SHP77 (cell line): ENCODE measurements around the gene AP3M1.

Source experiments
- DNase-seq, 2 experiments: peaks; one replicate each; lab custom pipeline; 2025; lab: John Stamatoyannopoulos, UW

The AP3M1 gene

GRCh38 chr10:74079936-74080590 is 70.6 kb downstream of the AP3M1 start:
- no peak for DNase-seq

GRCh38 chr10:74079028-74079935 is 71.3 kb downstream of the AP3M1 start:
- DNase-seq: no peak

GRCh38 chr10:74078037-74078436 is 72.6 kb downstream of the AP3M1 start:
- no peak for DNase-seq

- DNase-seq: no peak
Observed at GRCh38 chr10:74077416-74077815, 73.2 kb downstream of the AP3M1 start.

GRCh38 chr10:74076961-74077360 is 73.7 kb downstream of the AP3M1 start:
- no peak for DNase-seq

- DNase-seq: no peak
Observed at GRCh38 chr10:74075906-74076305, 74.7 kb downstream of the AP3M1 start.

GRCh38 chr10:74072503-74072902 is 78.1 kb downstream of the AP3M1 start:
- no peak for DNase-seq

- no peak for DNase-seq
Observed at GRCh38 chr10:74071157-74071556, 79.5 kb downstream of the AP3M1 start.
